Measurements from ENCODE around the gene LENG8.

LENG8 gene

GRCh38 chr19:54424201-54424600, 24.8 kb upstream of the LENG8 start:
- no peak for DNase-seq (ENCODE audit: low read depth)

DNA sequence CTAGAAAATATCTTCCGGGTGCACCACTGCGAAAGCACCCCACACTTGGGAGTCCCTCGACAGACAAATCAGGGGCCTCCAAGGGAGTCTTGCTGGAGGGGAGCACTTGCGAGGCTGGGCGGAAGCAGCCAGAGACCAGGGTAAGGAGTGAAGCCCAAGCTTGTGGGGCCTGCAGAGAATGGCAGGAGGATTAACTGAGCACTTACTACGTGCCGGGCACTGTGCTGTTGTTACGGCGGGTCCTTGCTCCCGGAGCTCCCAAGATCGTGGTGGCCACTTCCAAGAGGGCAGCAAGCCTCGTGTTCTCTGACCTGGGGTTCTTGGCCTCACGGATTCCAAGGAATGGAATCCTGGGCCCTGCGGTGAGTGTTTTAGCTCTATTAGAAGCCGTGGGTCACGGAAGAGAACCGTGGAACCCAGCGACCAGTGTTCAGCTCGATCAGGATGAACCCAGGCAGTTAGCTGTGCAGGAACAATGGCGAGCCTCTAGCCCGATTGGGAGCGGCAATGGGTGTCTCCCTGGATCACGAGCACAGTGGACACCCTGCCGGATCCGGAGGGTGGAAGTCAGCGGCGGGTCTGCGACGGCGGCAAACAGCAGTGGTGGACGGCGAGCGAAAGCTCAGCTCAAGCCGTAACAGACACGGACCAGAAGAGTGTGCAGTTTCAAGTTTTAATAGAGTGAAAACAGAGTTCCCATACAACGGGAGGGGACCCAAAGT, 24.2 kb upstream of the LENG8 start:
- DNase-seq (ENCODE audit: low read depth): no peak

GRCh38 chr19:54425382-54425723, 23.6 kb upstream of the LENG8 start:
- no peak for DNase-seq (ENCODE audit: low read depth)

DNA sequence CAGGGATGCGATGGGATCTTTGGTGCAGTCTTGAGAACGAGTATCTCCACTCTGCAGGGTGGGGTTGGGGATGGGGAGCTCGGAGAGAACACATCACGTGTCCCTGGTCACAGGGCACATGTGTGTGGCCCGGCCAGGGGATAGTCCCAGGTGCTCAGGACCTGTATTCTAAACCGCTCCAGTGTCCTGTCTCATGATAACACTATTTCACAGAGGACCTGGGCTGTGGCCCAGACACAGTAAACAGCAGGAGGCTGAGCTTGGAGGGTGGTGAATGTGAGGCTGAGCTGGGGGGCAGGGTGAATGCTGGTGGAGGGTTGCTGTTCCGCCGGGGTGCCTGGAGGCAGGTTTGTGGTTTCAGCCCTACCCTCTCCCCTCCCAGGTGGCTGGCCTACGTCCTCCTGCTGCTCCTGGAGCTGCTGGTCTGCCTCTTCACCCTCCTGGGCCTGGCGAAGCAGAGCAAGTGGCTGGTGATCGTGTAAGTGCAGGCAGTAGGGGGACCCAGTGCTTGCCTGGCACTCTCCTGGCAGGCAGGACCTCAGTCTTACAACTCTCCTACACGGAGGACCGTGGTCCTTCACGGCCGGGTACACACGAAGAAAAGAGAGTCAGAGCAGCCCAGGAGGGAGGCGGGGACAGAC, 22.6 kb upstream of the LENG8 start:
- DNase-seq (ENCODE audit: low read depth): no peak

GRCh38 chr19:54427586-54427985, 21.4 kb upstream of the LENG8 start:
- no peak for DNase-seq (ENCODE audit: low read depth)

DNA sequence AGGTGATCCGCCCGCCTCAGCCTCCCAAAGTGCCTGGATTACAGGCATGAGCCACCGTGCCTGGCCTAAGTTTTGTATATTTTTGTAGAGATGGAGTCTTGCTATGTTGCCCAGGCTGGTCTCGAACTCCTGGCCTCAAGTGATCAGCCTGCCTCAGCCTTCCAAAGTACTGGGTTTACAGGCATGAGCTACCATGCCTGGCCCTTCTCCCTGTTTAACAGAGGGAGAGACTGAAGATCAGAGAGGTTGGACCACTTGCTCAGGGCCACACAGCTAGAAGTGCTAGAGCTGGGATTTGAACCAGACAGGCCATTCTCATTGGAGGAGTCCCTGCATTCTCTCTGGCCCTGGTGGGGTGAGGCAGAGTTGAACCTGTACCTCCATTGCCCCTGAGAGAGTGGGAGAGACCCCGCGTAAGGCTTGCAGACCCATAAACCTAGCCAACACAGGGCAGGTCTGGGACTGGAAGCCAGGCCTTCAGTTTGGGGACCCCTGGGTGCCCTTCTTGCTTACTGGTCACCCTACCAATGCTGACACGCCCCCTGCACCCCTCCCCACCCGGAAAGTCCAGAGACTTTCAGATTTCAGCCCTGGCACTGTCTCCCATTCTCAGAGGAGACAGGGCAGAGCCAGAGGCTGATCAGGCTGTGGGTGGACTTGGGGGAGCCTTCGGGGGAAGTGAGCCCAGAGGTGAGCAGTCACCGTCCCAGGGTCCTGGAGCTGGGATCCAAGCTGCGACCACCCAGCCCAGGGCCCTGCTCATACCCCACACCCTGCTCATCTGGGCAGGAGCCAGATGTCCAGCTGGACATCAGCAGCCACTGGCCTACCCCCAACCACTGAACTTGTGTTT, 20.4 kb upstream of the LENG8 start:
- DNase-seq (ENCODE audit: low read depth): no peak

GRCh38 chr19:54429176-54429495, 19.9 kb upstream of the LENG8 start:
- DNase-seq (ENCODE audit: low read depth): no peak

GRCh38 chr19:54429545-54430227, 19.3 kb upstream of the LENG8 start:
- DNase-seq (ENCODE audit: low read depth): no peak

DNA sequence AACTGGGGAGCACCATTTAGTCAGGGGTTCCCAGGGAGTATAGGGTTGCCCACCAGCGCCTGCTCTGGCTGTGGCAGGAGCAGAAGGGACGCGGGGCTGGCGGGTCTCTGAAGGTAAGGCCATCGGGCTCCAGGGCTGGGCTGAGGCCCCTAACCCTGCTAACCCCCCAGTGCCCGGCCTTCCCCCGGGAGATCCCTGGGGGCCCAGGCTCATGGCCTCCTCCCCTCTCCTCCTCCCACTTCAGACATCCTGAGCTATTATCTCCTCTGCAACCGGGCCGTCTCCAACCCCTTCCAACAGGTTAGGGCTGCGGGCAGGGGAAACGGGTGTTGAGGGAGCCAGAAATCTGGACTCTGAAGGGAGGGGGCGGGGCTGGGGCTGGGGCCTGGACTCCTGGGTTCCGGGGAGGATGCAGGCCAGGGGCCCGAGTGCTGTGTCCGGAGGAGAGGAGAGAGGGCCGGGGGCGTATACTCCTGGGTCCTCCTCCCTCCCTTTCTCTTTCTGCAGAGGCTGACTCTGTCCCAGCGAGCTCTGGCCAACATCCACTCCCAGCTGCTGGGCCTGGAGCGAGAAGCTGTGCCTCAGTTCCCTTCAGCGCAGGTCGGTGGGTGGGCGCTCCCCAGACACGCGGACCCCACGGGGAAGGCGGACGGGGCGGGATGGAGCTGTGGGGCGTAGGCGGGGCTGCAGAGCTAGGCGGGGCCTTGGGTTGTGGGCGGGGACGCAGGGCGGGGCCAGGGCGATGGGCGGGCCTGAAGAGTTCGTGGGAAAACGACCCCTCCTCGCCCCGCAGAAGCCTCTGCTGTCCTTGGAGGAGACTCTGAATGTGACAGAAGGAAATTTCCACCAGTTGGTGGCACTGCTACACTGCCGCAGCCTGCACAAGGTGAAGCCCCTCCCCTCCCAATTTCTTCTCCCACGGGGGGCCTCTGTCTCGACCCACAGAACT, 18.4 kb upstream of the LENG8 start:
- peak; percentile 31 for DNase-seq (ENCODE audit: low read depth)

DNA sequence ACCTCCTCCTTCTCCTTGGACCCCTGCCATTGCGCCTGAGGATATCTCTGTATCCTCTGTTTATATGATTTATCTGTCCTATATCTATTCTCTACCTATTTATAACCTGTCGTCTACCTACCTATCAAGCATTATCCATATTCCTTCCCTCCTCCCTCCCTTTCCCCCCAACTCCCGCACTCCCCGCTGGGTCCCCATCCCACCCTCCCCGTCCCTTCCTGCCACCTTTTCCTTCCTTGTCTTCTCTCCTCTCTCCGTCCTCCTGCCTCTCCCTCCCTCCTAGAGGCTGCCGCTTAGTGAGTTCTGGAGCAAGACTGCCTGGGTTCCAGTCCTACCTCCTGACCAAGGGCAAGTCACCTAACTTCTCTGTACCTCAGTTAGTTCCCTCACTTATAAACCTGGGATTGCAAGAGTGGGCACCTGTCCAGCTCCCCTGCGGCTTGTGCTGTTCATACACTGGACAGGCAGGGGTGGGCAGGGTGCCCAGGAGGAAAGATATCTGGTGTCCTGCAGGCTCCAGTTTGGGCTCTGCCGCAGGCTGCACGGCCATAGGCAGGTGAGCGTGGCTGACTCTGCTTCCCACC, 17.7 kb upstream of the LENG8 start:
- DNase-seq (ENCODE audit: low read depth): no peak

GRCh38 chr19:54432144-54432738, 16.8 kb upstream of the LENG8 start:
- no peak for DNase-seq (ENCODE audit: low read depth)

DNA sequence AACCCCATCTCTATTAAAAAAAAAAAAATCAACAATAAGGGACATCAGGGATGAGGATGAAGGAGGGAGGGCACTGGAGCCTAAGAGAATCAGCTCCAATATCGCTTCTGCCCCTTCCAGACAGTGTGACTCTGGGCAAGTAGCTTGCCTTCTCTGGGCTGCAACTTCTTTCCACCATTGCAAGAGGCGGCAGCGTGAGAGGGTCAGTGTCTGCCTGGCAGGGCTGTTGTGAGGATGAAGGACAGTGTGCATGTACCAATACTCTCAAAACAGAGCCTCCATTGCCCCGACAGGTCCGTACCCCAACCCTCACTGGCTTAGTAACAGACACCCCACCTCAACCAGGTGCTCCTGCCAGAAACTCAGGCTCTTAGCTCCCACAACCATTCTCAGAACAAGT, 15.3 kb upstream of the LENG8 start:
- DNase-seq (ENCODE audit: low read depth): no peak

GRCh38 chr19:54434112-54434872, 14.7 kb upstream of the LENG8 start:
- DNase-seq (ENCODE audit: low read depth): no peak

DNA sequence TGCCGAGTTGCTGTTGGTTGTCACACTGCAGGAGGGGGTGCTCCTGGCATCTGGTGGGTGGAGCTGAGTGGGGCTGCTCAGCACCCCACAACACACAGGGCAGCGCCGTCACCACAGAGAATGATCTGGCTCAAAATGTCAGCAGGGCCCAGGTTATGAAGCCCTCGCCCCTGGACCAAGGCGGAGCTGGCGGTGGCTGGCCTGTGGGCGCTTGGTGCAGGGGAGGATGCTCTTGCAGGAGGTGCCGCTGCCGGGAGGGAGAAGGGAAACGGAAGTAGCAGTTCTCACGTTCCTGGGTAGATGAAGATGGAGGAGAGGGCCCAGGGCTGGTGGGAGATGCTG, 14.2 kb upstream of the LENG8 start:
- no peak for DNase-seq (ENCODE audit: low read depth)

DNA sequence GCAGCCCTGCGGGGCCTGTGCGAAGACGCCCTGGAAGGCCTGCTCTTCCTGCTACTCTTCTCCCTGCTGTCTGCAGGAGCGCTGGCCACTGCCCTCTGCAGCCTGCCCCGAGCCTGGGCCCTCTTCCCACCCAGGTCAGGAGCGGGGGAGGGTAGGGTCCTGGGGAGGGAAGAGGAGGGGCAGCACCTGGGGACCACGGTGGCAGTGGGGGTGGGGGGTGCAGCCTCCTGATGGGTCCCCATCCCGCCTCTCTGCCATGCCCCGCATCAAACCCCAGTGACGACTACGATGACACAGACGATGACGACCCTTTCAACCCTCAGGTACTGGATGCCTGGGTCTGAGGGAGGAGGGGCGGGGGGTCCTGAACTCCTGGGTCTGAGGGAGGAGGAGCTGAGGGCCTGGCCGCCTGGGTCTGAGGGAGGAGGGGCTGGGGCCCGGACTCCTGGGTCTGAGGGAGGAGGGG, 13.4 kb upstream of the LENG8 start:
- DNase-seq (ENCODE audit: low read depth): no peak

DNA sequence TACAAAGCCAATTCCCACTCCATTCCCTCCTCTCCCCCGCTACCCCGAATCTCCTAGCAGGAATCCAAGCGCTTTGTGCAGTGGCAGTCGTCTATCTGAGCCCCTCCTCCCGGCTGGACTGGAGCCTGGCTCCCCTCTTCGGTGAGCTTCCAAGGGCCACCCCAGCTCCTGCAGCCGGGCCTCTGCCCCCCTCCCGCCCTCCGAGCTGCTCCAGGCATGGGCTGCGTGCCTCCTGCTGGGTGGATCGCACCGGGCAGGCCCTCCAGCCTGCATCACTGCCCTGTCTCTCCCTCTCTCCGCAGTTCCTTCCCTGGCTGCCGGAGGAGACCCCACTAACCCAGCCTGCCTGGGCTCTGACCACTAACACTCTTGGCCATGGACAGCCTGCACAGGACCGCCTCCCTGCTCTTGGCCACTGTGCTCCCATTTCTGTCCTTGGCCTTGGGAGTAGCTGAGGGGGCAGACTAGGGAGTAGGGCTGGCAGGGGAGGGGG, 12.9 kb upstream of the LENG8 start:
- no peak for DNase-seq (ENCODE audit: low read depth)

- DNase-seq (ENCODE audit: low read depth): no peak
Observed at GRCh38 chr19:54436628-54437252, 12.3 kb upstream of the LENG8 start.

DNA sequence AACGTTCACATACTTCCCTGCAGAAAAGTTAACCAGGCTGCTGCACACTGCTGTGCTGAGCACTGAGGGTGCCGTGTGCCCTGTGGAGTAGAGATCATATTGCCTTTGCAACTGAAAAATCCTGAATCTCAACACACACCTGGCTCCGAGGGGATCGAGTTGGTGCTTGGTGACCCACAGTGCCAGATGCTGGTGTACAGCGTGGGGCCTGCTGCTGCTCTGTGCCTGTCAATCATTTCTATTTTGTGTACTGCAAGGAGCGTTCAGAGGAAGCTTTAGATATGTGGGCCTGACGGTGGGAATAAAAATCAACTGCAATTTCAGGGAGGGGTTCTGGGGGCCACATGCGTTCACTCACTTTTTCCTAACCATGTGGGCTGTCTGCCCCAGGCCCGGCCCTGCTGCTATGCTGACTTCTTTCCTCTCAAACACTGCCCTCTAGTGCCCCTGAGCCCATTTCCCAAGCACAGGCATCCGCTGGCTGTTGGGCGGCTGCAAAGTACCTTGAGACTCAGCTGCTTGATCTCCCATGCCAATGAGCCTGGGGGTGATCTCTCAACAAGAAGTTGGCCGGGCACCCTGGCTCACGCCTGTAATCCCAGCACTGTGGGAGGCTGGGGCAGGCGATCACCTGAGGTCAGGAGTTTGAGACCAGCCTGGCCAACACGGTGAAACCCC, 9.7 kb upstream of the LENG8 start:
- DNase-seq (ENCODE audit: low read depth): no peak

- no peak for DNase-seq (ENCODE audit: low read depth)
Observed at GRCh38 chr19:54440641-54441040, 8.4 kb upstream of the LENG8 start.
